Measurements from ENCODE around the gene RAVER1.

Gene RAVER1

GRCh38 chr19:10271543-10272086 lies 61.7 kb downstream of the RAVER1 start:
- Histone ChIP-seq H3K4me2 (ENCODE audit: low read length, poor library complexity, severe bottlenecking) (peak overlapping the region; percentile 79), H2BK5ac (ENCODE audit: low read depth, low read length, poor library complexity, severe bottlenecking) (peak overlapping the region; percentile 35), H3K4ac (ENCODE audit: low read depth in 1 of 2, low read length in 2 of 2) (peak overlapping the region in 1 of 2 experiments; percentile 89), H3K36me3 (ENCODE audit: control insufficient read depth in 1 of 2, insufficient read depth in 2 of 2, low read depth in 1 of 2, low read length in 2 of 2) (peaks cover 9 to 11% of the 10 kb centered on the region in 2 experiments), H3K4me3 (ENCODE audit: insufficient read depth in 1 of 2, low read depth in 1 of 2, low read length in 2 of 2) (peak overlapping the region; percentile 26 to 79), H3K9ac (ENCODE audit: low read length) (peak overlapping the region; percentile 84), H2AFZ (ENCODE audit: low read depth, low read length) (no peak overlapping the region), H2BK120ac (ENCODE audit: low read depth, low read length) (no peak overlapping the region), H3K9me3 (ENCODE audit: control insufficient read depth, low read length) (no peaks in the 10 kb centered on the region), H4K8ac (ENCODE audit: low read length) (peak overlapping the region; percentile 96), H3K18ac (ENCODE audit: low read depth in 1 of 2, low read length in 2 of 2) (peak overlapping the region; percentile 50 to 85), H3K27me3 (ENCODE audit: control insufficient read depth in 1 of 2, insufficient read depth in 1 of 2, low read length in 2 of 2) (no peaks in the 10 kb centered on the region), H3K23ac (ENCODE audit: low read length in 2 of 2) (no peak overlapping the region), H4K91ac (ENCODE audit: low read length) (peak overlapping the region; percentile 43), H3K14ac (ENCODE audit: low read length in 2 of 2) (peak overlapping the region in 1 of 2 experiments; percentile 80), H3K4me1 (ENCODE audit: control insufficient read depth, insufficient read depth, low read depth, low read length) (peaks cover 23% of the 10 kb centered on the region), H3K27ac (ENCODE audit: low read length, poor library complexity, severe bottlenecking) (no peak overlapping the region), H2BK15ac (ENCODE audit: low read depth, poor library complexity, severe bottlenecking) (peak overlapping the region; percentile 75), H3K79me1 (replicated peaks; ENCODE audit: low read length, poor library complexity, severe bottlenecking) (no peaks in the 10 kb centered on the region), H2BK12ac (ENCODE audit: low read length in 2 of 2) (peak overlapping the region in 1 of 2 experiments; percentile 96), H2AK5ac (ENCODE audit: low read length, severe bottlenecking) (peak overlapping the region; percentile 49)
- WGBS = 62% methylated on average over 12 of the region's 12 CpGs
- DNase-seq = peak; percentile 85

- no peaks in the 10 kb centered on the region for H3K27me3 ChIP-seq (ENCODE audit: control insufficient read depth in 1 of 2, insufficient read depth in 1 of 2, low read length in 2 of 2)
- H4K8ac ChIP-seq (ENCODE audit: low read length) = peak within 1 kb of the TSS; percentile 96
- H3K4me3 ChIP-seq (ENCODE audit: insufficient read depth in 1 of 2, low read depth in 1 of 2, low read length in 2 of 2) = peak within 1 kb of the TSS; percentile 43 to 79
- WGBS = 8% methylated on average over 51 of the region's 51 CpGs
- no peaks in the 10 kb centered on the region for H3K9me3 ChIP-seq (ENCODE audit: control insufficient read depth, low read length)
- no peak within 1 kb of the TSS for H3K27ac ChIP-seq (ENCODE audit: low read length, poor library complexity, severe bottlenecking)
- peak within 1 kb of the TSS; percentile 84 for H3K9ac ChIP-seq (ENCODE audit: low read length)
- peak within 1 kb of the TSS; percentile 70 for H4K91ac ChIP-seq (ENCODE audit: low read length)
- peak within 1 kb of the TSS; percentile 71 to 94 for H3K18ac ChIP-seq (ENCODE audit: low read depth in 1 of 2, low read length in 2 of 2)
- H3K23ac ChIP-seq (ENCODE audit: low read length in 2 of 2) = peak within 1 kb of the TSS in 1 of 2 experiments; percentile 59
- H3K4me2 ChIP-seq (ENCODE audit: low read length, poor library complexity, severe bottlenecking) = peak within 1 kb of the TSS; percentile 79
- H2AFZ ChIP-seq (ENCODE audit: low read depth, low read length) = peak within 1 kb of the TSS; percentile 83
- peak within 1 kb of the TSS; percentile 49 for H2AK5ac ChIP-seq (ENCODE audit: low read length, severe bottlenecking)
- H2BK15ac ChIP-seq (ENCODE audit: low read depth, poor library complexity, severe bottlenecking) = peak within 1 kb of the TSS; percentile 75
- no peaks in the 10 kb centered on the region for H3K79me1 ChIP-seq (replicated peaks; ENCODE audit: low read length, poor library complexity, severe bottlenecking)
- DNase-seq = peak; percentile 94
- peak within 1 kb of the TSS; percentile 51 to 96 for H2BK12ac ChIP-seq (ENCODE audit: low read length in 2 of 2)
- peaks cover 23% of the 10 kb centered on the region for H3K4me1 ChIP-seq (ENCODE audit: control insufficient read depth, insufficient read depth, low read depth, low read length)
- peaks cover 9 to 11% of the 10 kb centered on the region in 2 experiments for H3K36me3 ChIP-seq (ENCODE audit: control insufficient read depth in 1 of 2, insufficient read depth in 2 of 2, low read depth in 1 of 2, low read length in 2 of 2)
- peak within 1 kb of the TSS; percentile 84 to 89 for H3K4ac ChIP-seq (ENCODE audit: low read depth in 1 of 2, low read length in 2 of 2)
- H2BK5ac ChIP-seq (ENCODE audit: low read depth, low read length, poor library complexity, severe bottlenecking) = peak within 1 kb of the TSS; percentile 35
- peak within 1 kb of the TSS; percentile 91 for H2BK120ac ChIP-seq (ENCODE audit: low read depth, low read length)
- H3K14ac ChIP-seq (ENCODE audit: low read length in 2 of 2) = peak within 1 kb of the TSS in 1 of 2 experiments; percentile 80
Measured at GRCh38 chr19:10270616-10271394, 62.5 kb downstream of the RAVER1 start, which contains the start of gene ICAM1. ICAM1 (plus strand) TSS chr19:10271120; CDS start chr19:10271160, 40 bp downstream.

DNA sequence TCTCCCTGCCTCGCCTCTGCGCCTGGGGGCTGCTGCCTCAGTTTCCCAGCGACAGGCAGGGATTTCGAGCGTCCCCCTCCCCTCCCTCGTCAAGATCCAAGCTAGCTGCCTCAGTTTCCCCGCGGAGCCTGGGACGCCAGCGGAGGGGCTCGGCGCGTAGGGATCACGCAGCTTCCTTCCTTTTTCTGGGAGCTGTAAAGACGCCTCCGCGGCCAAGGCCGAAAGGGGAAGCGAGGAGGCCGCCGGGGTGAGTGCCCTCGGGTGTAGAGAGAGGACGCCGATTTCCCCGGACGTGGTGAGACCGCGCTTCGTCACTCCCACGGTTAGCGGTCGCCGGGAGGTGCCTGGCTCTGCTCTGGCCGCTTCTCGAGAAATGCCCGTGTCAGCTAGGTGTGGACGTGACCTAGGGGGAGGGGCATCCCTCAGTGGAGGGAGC lies 63.1 kb downstream of the RAVER1 start:
- Histone ChIP-seq H3K23ac (ENCODE audit: low read length in 2 of 2) (no peak overlapping the region), H3K79me1 (replicated peaks; ENCODE audit: low read length, poor library complexity, severe bottlenecking) (no peaks in the 10 kb centered on the region), H2BK15ac (ENCODE audit: low read depth, poor library complexity, severe bottlenecking) (peak overlapping the region; percentile 44), H2BK120ac (ENCODE audit: low read depth, low read length) (peak overlapping the region; percentile 44), H4K91ac (ENCODE audit: low read length) (peak overlapping the region; percentile 70), H2AK5ac (ENCODE audit: low read length, severe bottlenecking) (peak overlapping the region; percentile 17), H3K4me3 (ENCODE audit: insufficient read depth in 1 of 2, low read depth in 1 of 2, low read length in 2 of 2) (peak overlapping the region in 1 of 2 experiments; percentile 79), H3K27ac (ENCODE audit: low read length, poor library complexity, severe bottlenecking) (no peak overlapping the region), H3K14ac (ENCODE audit: low read length in 2 of 2) (no peak overlapping the region), H3K9me3 (ENCODE audit: control insufficient read depth, low read length) (no peaks in the 10 kb centered on the region), H3K4me2 (ENCODE audit: low read length, poor library complexity, severe bottlenecking) (no peak overlapping the region), H2BK12ac (ENCODE audit: low read length in 2 of 2) (peak overlapping the region; percentile 51 to 96), H2BK5ac (ENCODE audit: low read depth, low read length, poor library complexity, severe bottlenecking) (no peak overlapping the region), H3K4me1 (ENCODE audit: control insufficient read depth, insufficient read depth, low read depth, low read length) (peaks cover 23% of the 10 kb centered on the region), H2AFZ (ENCODE audit: low read depth, low read length) (peak overlapping the region; percentile 20), H3K4ac (ENCODE audit: low read depth in 1 of 2, low read length in 2 of 2) (peak overlapping the region; percentile 74 to 84), H4K8ac (ENCODE audit: low read length) (peak overlapping the region; percentile 96), H3K18ac (ENCODE audit: low read depth in 1 of 2, low read length in 2 of 2) (peak overlapping the region; percentile 60 to 94), H3K36me3 (ENCODE audit: control insufficient read depth in 1 of 2, insufficient read depth in 2 of 2, low read depth in 1 of 2, low read length in 2 of 2) (peaks cover 8 to 9% of the 10 kb centered on the region in 2 experiments), H3K27me3 (ENCODE audit: control insufficient read depth in 1 of 2, insufficient read depth in 1 of 2, low read length in 2 of 2) (no peaks in the 10 kb centered on the region), H3K9ac (ENCODE audit: low read length) (peak overlapping the region; percentile 84)
- WGBS = 19% methylated on average over 30 of the region's 37 CpGs
- peak; percentile 46 for DNase-seq

Data from mesenchymal stem cell (in vitro differentiated cells and primary cell).